Endodermal cell (in vitro differentiated cells): ENCODE data around the gene NR2C1. TPM values are rescaled to one million over a fixed set of nuclear protein-coding genes. Genes with fewer than 3 reads are reported as not detected.

Experiments used
- DNase-seq: peaks from one replicate; pipeline ENCODE4 v3.0.0-alpha.2; 2017
- H3K27ac ChIP-seq: 2 replicates; pipeline ENCODE4 v1.5.1; 2013; ENCODE audit warnings: mild to moderate bottlenecking, low read depth, low read length, moderate library complexity
- H3K27me3 ChIP-seq: 2 replicates; pipeline ENCODE4 v1.6.1; 2013; ENCODE audit warnings: mild to moderate bottlenecking, low read length, moderate library complexity; ENCODE audit not compliant: insufficient read depth, control insufficient read depth, poor library complexity, severe bottlenecking
- H3K36me3 ChIP-seq: 2 replicates; pipeline ENCODE4 v1.7.0; 2013; ENCODE audit warnings: mild to moderate bottlenecking, low read length, moderate library complexity; ENCODE audit not compliant: control insufficient read depth, insufficient read depth
- H3K4me1 ChIP-seq: one replicate; pipeline ENCODE4 v1.7.0; 2013; ENCODE audit warnings: low read length; ENCODE audit not compliant: control insufficient read depth, insufficient read depth
- H3K4me3 ChIP-seq: 2 replicates; pipeline ENCODE4 v1.5.1; 2013; ENCODE audit warnings: mild to moderate bottlenecking, low read length, moderate library complexity
- H3K9ac ChIP-seq: 2 replicates; pipeline ENCODE4 v1.6.1; 2013; ENCODE audit warnings: mild to moderate bottlenecking, low read length, moderate library complexity; ENCODE audit not compliant: poor library complexity, severe bottlenecking; ENCODE audit errors: extremely low read depth
- H3K9me3 ChIP-seq: 2 replicates; pipeline ENCODE4 v1.6.1; 2013; ENCODE audit warnings: mild to moderate bottlenecking, low read length, moderate library complexity; ENCODE audit not compliant: control insufficient read depth
- H3K27ac Mint-ChIP-seq: 2 replicates; pipeline ENCODE4 v1.8.0; 2020; ENCODE audit warnings: mixed read lengths
- H3K27me3 Mint-ChIP-seq: 2 replicates; pipeline ENCODE4 v1.8.0; 2021; ENCODE audit warnings: mild to moderate bottlenecking, mixed read lengths; ENCODE audit not compliant: insufficient read depth
- H3K36me3 Mint-ChIP-seq: 2 replicates; pipeline ENCODE4 v1.8.0; 2020; ENCODE audit warnings: low read depth, mixed read lengths
- H3K4me1 Mint-ChIP-seq: 2 replicates; pipeline ENCODE4 v1.8.0; 2020; ENCODE audit warnings: mixed read lengths
- H3K4me3 Mint-ChIP-seq: 2 replicates; pipeline ENCODE4 v1.8.0; 2020; ENCODE audit warnings: mild to moderate bottlenecking, moderate library complexity, mixed read lengths
- H3K9me3 Mint-ChIP-seq: 2 replicates; pipeline ENCODE4 v1.8.0; 2020; ENCODE audit warnings: mild to moderate bottlenecking, mixed read lengths
- WGBS, 2 experiments: methylation state at CpG; one replicate each; pipeline versions ENCODE4 v1.1.5 to v1.1.7; 2013; ENCODE audit warnings: missing lambda C conversion rate in 2 of 2, mixed read lengths in 1 of 2; ENCODE audit not compliant: insufficient coverage in 1 of 2, insufficient read length in 1 of 2; 5-methylcytosine and 5-hydroxymethylcytosine counted together
- total RNA-seq, 2 donors: library from RNA; stranded (reverse); fragmentation: NEBNext Ultra II Directional in 1 of 2; extraction: Animal tissue kit (Norgen Biotek cat#: 25700) in 1 of 2; gene quantifications; 2 replicates in 1 of 2; 3 replicates in 1 of 2; pipeline ENCODE4 v1.2.1, GENCODE V29; 2021
- TF ChIP-seq, protein P1 (sequence below): fragments of 200-600 bp; sonication (generic); conservative IDR thresholded peaks from 2 replicates; pipeline ENCODE4 v1.5.0; 2021; ENCODE audit warnings: antibody characterized with exemption, mild to moderate bottlenecking

Gene NR2C1
- total RNA-seq, 2 donors from 2014 or later: 66.9 to 82.0 TPM

- H3K27ac ChIP-seq: no peak overlapping the region
- no peak overlapping the region for H3K27ac Mint-ChIP-seq
- no peak overlapping the region for H3K9ac ChIP-seq
- no peaks in the 10 kb centered on the region for H3K9me3 ChIP-seq
- H3K27me3 ChIP-seq: no peaks in the 10 kb centered on the region
- no peak for DNase-seq
- no peaks in the 10 kb centered on the region for H3K27me3 Mint-ChIP-seq
- no peaks in the 10 kb centered on the region for H3K36me3 Mint-ChIP-seq
- H3K9me3 Mint-ChIP-seq: no peaks in the 10 kb centered on the region
- H3K4me3 Mint-ChIP-seq: no peak overlapping the region
- TF ChIP-seq, protein P1, sequence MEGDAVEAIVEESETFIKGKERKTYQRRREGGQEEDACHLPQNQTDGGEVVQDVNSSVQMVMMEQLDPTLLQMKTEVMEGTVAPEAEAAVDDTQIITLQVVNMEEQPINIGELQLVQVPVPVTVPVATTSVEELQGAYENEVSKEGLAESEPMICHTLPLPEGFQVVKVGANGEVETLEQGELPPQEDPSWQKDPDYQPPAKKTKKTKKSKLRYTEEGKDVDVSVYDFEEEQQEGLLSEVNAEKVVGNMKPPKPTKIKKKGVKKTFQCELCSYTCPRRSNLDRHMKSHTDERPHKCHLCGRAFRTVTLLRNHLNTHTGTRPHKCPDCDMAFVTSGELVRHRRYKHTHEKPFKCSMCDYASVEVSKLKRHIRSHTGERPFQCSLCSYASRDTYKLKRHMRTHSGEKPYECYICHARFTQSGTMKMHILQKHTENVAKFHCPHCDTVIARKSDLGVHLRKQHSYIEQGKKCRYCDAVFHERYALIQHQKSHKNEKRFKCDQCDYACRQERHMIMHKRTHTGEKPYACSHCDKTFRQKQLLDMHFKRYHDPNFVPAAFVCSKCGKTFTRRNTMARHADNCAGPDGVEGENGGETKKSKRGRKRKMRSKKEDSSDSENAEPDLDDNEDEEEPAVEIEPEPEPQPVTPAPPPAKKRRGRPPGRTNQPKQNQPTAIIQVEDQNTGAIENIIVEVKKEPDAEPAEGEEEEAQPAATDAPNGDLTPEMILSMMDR: no peak
- 91 to 100% methylated on average over 3 of the region's 4 CpGs for WGBS, 2 experiments
- H3K36me3 ChIP-seq: peaks cover 12% of the 10 kb centered on the region
- H3K4me1 ChIP-seq: no peaks in the 10 kb centered on the region
- H3K4me3 ChIP-seq: no peak overlapping the region
- no peaks in the 10 kb centered on the region for H3K4me1 Mint-ChIP-seq
These were observed 93.5 kb downstream of the NR2C1 start for GRCh38 chr12:94979941-94980340.

DNA sequence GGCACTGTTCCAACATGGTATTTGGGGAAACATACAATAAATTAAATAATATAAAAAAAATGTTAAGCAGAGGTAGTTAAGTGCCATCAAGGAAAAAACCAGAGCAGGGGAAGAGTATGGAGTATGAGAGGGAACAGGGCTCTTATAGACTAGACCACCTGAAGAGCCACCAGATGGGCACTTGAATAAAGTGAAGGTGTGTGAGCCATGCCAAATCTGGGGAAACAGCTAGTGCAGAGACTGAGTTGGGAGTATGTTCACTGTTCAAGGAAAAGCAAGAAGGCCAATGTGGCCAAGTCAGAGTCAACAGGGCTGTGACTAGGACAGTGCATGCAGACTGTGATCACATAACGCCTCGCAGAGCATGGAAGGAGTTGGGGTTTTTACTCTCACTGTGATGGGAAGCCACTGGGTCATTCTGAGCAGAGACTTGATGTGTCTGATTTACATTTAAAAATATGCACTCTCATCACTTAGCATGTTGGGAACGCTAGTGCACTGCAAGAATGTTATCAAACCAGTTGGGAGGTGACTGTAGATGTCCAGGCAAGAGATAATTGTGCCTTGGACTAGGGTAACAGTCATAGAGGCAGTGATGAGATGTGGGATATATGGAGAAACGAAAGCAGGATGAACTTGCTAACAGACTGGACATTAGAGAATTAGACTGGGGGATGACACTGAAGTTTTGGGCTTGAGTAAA, 95.5 kb downstream of the NR2C1 start:
- Mint-ChIP-seq H3K27ac (no peak overlapping the region), H3K4me3 (no peak overlapping the region)

DNA sequence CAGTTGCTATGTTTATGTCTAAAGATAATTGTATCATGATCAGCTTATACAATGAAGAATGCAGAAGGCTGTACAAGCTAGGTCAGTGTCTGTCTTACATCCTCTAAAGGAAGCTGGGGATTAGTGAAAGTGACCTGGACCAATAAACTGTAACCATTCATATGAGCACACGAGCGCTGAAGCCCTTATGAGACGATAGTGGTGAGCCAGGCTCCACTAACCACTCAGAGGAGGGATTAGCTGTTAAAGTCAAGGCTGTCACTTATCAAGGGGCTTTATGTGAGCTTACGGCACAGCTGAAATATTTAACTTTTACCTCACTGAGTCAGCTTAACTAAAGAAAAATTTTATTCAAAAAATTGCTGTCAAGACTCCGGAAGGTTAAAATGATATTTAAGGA, 100.2 kb downstream of the NR2C1 start:
- 90 to 100% methylated on average over 3 to 5 of the region's 5 CpGs for WGBS, 2 experiments
- no peak for DNase-seq
- no peak overlapping the region for H3K27ac ChIP-seq
- H3K9me3 ChIP-seq: no peaks in the 10 kb centered on the region
- H3K4me1 Mint-ChIP-seq: no peaks in the 10 kb centered on the region
- no peaks in the 10 kb centered on the region for H3K27me3 Mint-ChIP-seq
- H3K4me1 ChIP-seq: peaks cover 4% of the 10 kb centered on the region
- no peaks in the 10 kb centered on the region for H3K27me3 ChIP-seq
- TF ChIP-seq, protein P1: no peak
- no peak overlapping the region for H3K4me3 Mint-ChIP-seq
- H3K9ac ChIP-seq: no peak overlapping the region
- H3K36me3 Mint-ChIP-seq: peaks cover 17% of the 10 kb centered on the region
- no peak overlapping the region for H3K27ac Mint-ChIP-seq
- H3K4me3 ChIP-seq: no peak overlapping the region
- no peaks in the 10 kb centered on the region for H3K9me3 Mint-ChIP-seq
- peaks cover 8% of the 10 kb centered on the region for H3K36me3 ChIP-seq

More for the DNA sequence above, 95.5 kb downstream of the NR2C1 start:
- H3K27ac ChIP-seq: no peak overlapping the region
- no peaks in the 10 kb centered on the region for H3K4me1 Mint-ChIP-seq
- H3K27me3 ChIP-seq: no peaks in the 10 kb centered on the region
- no peak overlapping the region for H3K9ac ChIP-seq
- no peak overlapping the region for H3K4me3 ChIP-seq
- 95 to 97% methylated on average over 4 of the region's 4 CpGs for WGBS, 2 experiments
- DNase-seq: no peak
- H3K9me3 ChIP-seq: no peaks in the 10 kb centered on the region
- H3K4me1 ChIP-seq: peaks cover 4% of the 10 kb centered on the region
- no peaks in the 10 kb centered on the region for H3K27me3 Mint-ChIP-seq
- TF ChIP-seq, protein P1: no peak
- H3K36me3 ChIP-seq: peaks cover 4% of the 10 kb centered on the region
- peaks cover 6% of the 10 kb centered on the region for H3K36me3 Mint-ChIP-seq
- no peaks in the 10 kb centered on the region for H3K9me3 Mint-ChIP-seq
